Measurements from ENCODE around the gene CXCL14.

The CXCL14 gene

DNA sequence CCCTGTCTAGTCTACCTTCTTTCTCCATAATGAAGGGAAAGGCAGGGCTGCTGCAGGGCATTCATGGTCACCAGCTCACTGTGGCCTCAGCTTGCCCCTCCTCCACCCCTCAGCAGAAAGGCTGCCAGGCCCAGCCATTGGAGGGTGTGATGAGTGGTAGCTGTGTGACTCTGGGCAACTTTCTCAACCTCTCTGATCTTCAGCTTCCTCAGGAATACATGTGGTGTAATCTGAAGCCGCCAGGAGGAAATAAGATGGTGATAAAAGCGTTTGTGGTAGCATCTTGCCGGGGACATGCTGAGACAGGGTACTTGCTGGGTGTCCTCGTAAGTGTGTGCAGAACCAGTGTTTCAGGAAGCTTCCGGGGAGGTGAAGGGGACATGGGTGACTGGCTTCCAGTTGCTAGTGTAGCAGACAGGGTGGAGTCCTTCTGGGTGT, 9.8 kb downstream of the CXCL14 start:
- no peak overlapping the region for H4K91ac ChIP-seq (ENCODE audit: low read depth, low read length)
- H3K36me3 ChIP-seq (ENCODE audit: control insufficient read depth in 1 of 2, insufficient read depth in 2 of 2, low read length in 2 of 2), result no peaks in the 10 kb centered on the region
- no peak overlapping the region for H3K4me2 ChIP-seq (ENCODE audit: low read length)
- no peaks in the 10 kb centered on the region for H3K4me1 ChIP-seq (ENCODE audit: control insufficient read depth in 1 of 2, insufficient read depth in 2 of 2, low read length in 2 of 2)
- no peak overlapping the region for H2BK5ac ChIP-seq (ENCODE audit: low read depth, low read length, poor library complexity)
- H3K9me3 ChIP-seq (ENCODE audit: insufficient read depth, low read depth, low read length), result no peaks in the 10 kb centered on the region
- H3K4me3 ChIP-seq (ENCODE audit: low read depth, low read length), result no peak overlapping the region
- H2BK12ac ChIP-seq (ENCODE audit: low read length), result no peak overlapping the region
- H3K27ac ChIP-seq (ENCODE audit: low read depth, low read length), result no peak overlapping the region
- no peak overlapping the region for H3K4ac ChIP-seq (ENCODE audit: low read depth, low read length)
- H2AFZ ChIP-seq (ENCODE audit: insufficient read depth, low read length, poor library complexity), result no peak overlapping the region
- WGBS (ENCODE audit: extremely low coverage, insufficient coverage, insufficient read length), result no CpG with 5 or more reads among the region's 5 CpGs
- H2AK5ac ChIP-seq (ENCODE audit: low read length), result no peak overlapping the region
- H3K27me3 ChIP-seq (ENCODE audit: insufficient read depth, low read length), result no peaks in the 10 kb centered on the region
- no peak overlapping the region for H3K18ac ChIP-seq (ENCODE audit: low read length)
- H2BK120ac ChIP-seq (ENCODE audit: insufficient read depth, low read length, poor library complexity), result no peak overlapping the region
- no peak overlapping the region for H4K12ac ChIP-seq (ENCODE audit: low read depth, low read length)
- H3K79me2 ChIP-seq (ENCODE audit: control insufficient read depth, insufficient read depth, low read length, poor library complexity), result no peaks in the 10 kb centered on the region
- H3K79me1 ChIP-seq (ENCODE audit: low read length), result no peaks in the 10 kb centered on the region
- no peak overlapping the region for H3K14ac ChIP-seq (ENCODE audit: low read length)
- H3K9ac ChIP-seq (ENCODE audit: low read length), result no peak overlapping the region
- no peak for DNase-seq
- no peak overlapping the region for H3K23ac ChIP-seq (ENCODE audit: low read length)
- H4K8ac ChIP-seq (ENCODE audit: low read depth, low read length), result no peak overlapping the region

- Histone ChIP-seq H3K4me3 (ENCODE audit: low read depth, low read length) (no peak overlapping the region), H3K9ac (ENCODE audit: low read length) (no peak overlapping the region), H2AFZ (ENCODE audit: insufficient read depth, low read length, poor library complexity) (no peak overlapping the region), H2AK5ac (ENCODE audit: low read length) (no peak overlapping the region), H3K18ac (ENCODE audit: low read length) (no peak overlapping the region), H3K27ac (ENCODE audit: low read depth, low read length) (no peak overlapping the region), H3K14ac (ENCODE audit: low read length) (no peak overlapping the region), H3K4me2 (ENCODE audit: low read length) (no peak overlapping the region), H3K79me2 (ENCODE audit: control insufficient read depth, insufficient read depth, low read length, poor library complexity) (no peaks in the 10 kb centered on the region), H3K4me1 (ENCODE audit: control insufficient read depth in 1 of 2, insufficient read depth in 2 of 2, low read length in 2 of 2) (no peaks in the 10 kb centered on the region), H4K91ac (ENCODE audit: low read depth, low read length) (no peak overlapping the region), H3K4ac (ENCODE audit: low read depth, low read length) (no peak overlapping the region), H4K8ac (ENCODE audit: low read depth, low read length) (no peak overlapping the region), H3K27me3 (ENCODE audit: insufficient read depth, low read length) (no peaks in the 10 kb centered on the region), H3K23ac (ENCODE audit: low read length) (no peak overlapping the region), H3K9me3 (ENCODE audit: insufficient read depth, low read depth, low read length) (no peaks in the 10 kb centered on the region), H2BK5ac (ENCODE audit: low read depth, low read length, poor library complexity) (no peak overlapping the region), H3K36me3 (ENCODE audit: control insufficient read depth in 1 of 2, insufficient read depth in 2 of 2, low read length in 2 of 2) (no peaks in the 10 kb centered on the region), H4K12ac (ENCODE audit: low read depth, low read length) (no peak overlapping the region), H2BK120ac (ENCODE audit: insufficient read depth, low read length, poor library complexity) (no peak overlapping the region), H3K79me1 (ENCODE audit: low read length) (no peaks in the 10 kb centered on the region), H2BK12ac (ENCODE audit: low read length) (no peak overlapping the region)
- WGBS (ENCODE audit: extremely low coverage, insufficient coverage, insufficient read length), result no CpG with 5 or more reads among the region's 6 CpGs
- no peak for DNase-seq
Measured at GRCh38 chr5:135568246-135568645, 10.5 kb downstream of the CXCL14 start.

DNA sequence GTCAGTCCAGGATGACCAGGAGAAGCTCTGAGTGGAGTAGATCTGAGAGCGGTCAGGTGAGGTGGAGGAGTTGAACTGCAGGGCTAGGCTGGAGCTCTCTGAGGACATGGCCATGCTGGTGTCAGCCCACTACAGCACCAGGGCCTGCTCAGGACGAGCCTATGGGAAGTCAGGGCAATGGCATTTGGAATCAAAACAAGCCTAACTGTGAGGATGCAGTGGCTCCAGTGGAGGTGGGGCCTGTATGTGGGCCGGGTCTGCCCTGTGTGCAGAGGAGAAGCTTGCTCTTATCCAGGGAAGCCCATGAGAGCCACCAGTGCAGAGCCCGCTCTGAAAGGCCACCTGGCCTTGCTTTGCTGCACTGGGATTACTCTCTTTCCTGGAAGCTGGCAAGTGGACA, 11.1 kb downstream of the CXCL14 start:
- Histone ChIP-seq H3K23ac (ENCODE audit: low read length) (no peak overlapping the region), H4K91ac (ENCODE audit: low read depth, low read length) (no peak overlapping the region), H2AFZ (ENCODE audit: insufficient read depth, low read length, poor library complexity) (no peak overlapping the region), H3K9me3 (ENCODE audit: insufficient read depth, low read depth, low read length) (no peaks in the 10 kb centered on the region), H4K12ac (ENCODE audit: low read depth, low read length) (no peak overlapping the region), H3K27ac (ENCODE audit: low read depth, low read length) (no peak overlapping the region), H3K18ac (ENCODE audit: low read length) (no peak overlapping the region), H3K4ac (ENCODE audit: low read depth, low read length) (no peak overlapping the region), H3K79me2 (ENCODE audit: control insufficient read depth, insufficient read depth, low read length, poor library complexity) (no peaks in the 10 kb centered on the region), H3K4me1 (ENCODE audit: control insufficient read depth in 1 of 2, insufficient read depth in 2 of 2, low read length in 2 of 2) (no peaks in the 10 kb centered on the region), H3K4me3 (ENCODE audit: low read depth, low read length) (peak overlapping the region; percentile 26), H3K14ac (ENCODE audit: low read length) (no peak overlapping the region), H4K8ac (ENCODE audit: low read depth, low read length) (no peak overlapping the region), H2BK120ac (ENCODE audit: insufficient read depth, low read length, poor library complexity) (no peak overlapping the region), H2BK5ac (ENCODE audit: low read depth, low read length, poor library complexity) (no peak overlapping the region), H3K27me3 (ENCODE audit: insufficient read depth, low read length) (no peaks in the 10 kb centered on the region), H2BK12ac (ENCODE audit: low read length) (no peak overlapping the region), H3K79me1 (ENCODE audit: low read length) (no peaks in the 10 kb centered on the region), H3K36me3 (ENCODE audit: control insufficient read depth in 1 of 2, insufficient read depth in 2 of 2, low read length in 2 of 2) (no peaks in the 10 kb centered on the region), H2AK5ac (ENCODE audit: low read length) (no peak overlapping the region), H3K4me2 (ENCODE audit: low read length) (no peak overlapping the region), H3K9ac (ENCODE audit: low read length) (no peak overlapping the region)
- no peak for DNase-seq
- WGBS (ENCODE audit: extremely low coverage, insufficient coverage, insufficient read length), result no CpG with 5 or more reads among the region's 4 CpGs

DNA sequence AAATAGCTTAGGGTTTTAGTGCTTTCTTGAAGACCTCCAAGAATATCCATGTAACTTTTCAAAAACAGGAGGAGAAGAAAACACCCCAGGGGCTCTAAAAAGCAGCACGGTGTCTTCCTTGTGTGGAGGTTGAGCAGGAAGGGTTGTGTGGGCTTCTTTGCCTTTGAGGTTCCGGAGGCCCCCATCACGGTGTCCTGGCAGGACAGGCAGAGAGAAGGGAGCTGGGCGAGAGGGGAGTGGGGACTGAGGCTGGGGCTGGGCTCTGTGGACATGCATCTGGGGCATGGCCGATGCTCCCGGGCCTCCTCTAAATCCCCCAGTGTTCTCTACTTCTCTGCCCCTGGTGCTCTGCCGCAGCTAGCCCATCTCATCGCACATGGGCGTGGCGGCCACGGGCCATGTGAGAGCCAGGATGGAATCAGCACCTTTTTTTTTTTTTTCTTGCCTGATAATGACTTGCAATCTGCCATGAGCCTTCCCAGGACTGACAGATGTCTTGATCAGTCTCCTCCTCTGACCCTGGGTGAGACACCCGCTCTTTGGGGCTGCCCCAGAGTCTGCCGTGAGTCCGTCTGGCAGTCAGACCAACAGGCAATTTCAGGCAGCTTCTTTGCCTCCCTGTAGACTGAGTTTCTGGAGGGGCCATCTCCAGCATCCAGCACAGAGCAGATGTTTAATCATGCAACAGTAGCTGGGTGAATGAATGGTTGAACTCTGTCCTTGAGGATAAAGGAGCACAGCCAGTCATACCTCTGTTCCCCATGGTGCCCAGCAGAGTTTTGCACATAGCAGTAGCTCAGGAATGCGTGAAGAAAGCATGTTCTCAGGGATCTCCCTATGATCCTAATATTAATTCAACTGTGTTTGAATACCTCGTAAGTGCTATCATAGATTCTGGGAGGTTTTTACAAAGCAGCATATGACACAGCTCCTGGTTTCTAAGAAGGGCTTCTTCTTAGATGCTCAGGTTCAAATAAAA, 12.1 kb downstream of the CXCL14 start:
- no peak for DNase-seq

More for the DNA sequence above, 12.1 kb downstream of the CXCL14 start:
- Histone ChIP-seq H3K4me1 (ENCODE audit: control insufficient read depth in 1 of 2, insufficient read depth in 2 of 2, low read length in 2 of 2) (no peaks in the 10 kb centered on the region), H3K23ac (ENCODE audit: low read length) (no peak overlapping the region), H3K4ac (ENCODE audit: low read depth, low read length) (no peak overlapping the region), H3K36me3 (ENCODE audit: control insufficient read depth in 1 of 2, insufficient read depth in 2 of 2, low read length in 2 of 2) (no peaks in the 10 kb centered on the region), H4K12ac (ENCODE audit: low read depth, low read length) (no peak overlapping the region), H4K91ac (ENCODE audit: low read depth, low read length) (no peak overlapping the region), H3K9ac (ENCODE audit: low read length) (no peak overlapping the region), H2AK5ac (ENCODE audit: low read length) (no peak overlapping the region), H2BK5ac (ENCODE audit: low read depth, low read length, poor library complexity) (no peak overlapping the region), H3K4me2 (ENCODE audit: low read length) (no peak overlapping the region), H3K27me3 (ENCODE audit: insufficient read depth, low read length) (no peaks in the 10 kb centered on the region), H2BK12ac (ENCODE audit: low read length) (no peak overlapping the region), H3K9me3 (ENCODE audit: insufficient read depth, low read depth, low read length) (no peaks in the 10 kb centered on the region), H3K79me1 (ENCODE audit: low read length) (no peaks in the 10 kb centered on the region), H3K4me3 (ENCODE audit: low read depth, low read length) (no peak overlapping the region), H3K18ac (ENCODE audit: low read length) (no peak overlapping the region), H4K8ac (ENCODE audit: low read depth, low read length) (no peak overlapping the region), H2BK120ac (ENCODE audit: insufficient read depth, low read length, poor library complexity) (no peak overlapping the region), H2AFZ (ENCODE audit: insufficient read depth, low read length, poor library complexity) (no peak overlapping the region), H3K27ac (ENCODE audit: low read depth, low read length) (no peak overlapping the region), H3K79me2 (ENCODE audit: control insufficient read depth, insufficient read depth, low read length, poor library complexity) (no peaks in the 10 kb centered on the region), H3K14ac (ENCODE audit: low read length) (no peak overlapping the region)
- no CpG with 5 or more reads among the region's 16 CpGs for WGBS (ENCODE audit: extremely low coverage, insufficient coverage, insufficient read length)
